GM23248 (cell line): Measurements from ENCODE around the gene PHACTR3.

ENCODE experiments used
- EZH2 ChIP-seq: fragments of 200-600 bp; sonication (generic); IDR thresholded peaks from 2 replicates; pipeline ENCODE4 v1.6.1; 2018; ENCODE audit warnings: antibody characterized with exemption, mild to moderate bottlenecking; ENCODE audit not compliant: insufficient read depth, poor library complexity, severe bottlenecking
- EZH2phosphoT487 ChIP-seq: fragments of 200-600 bp; sonication (generic); IDR thresholded peaks from 2 replicates; pipeline ENCODE4 v1.6.1; 2018; ENCODE audit warnings: antibody characterized with exemption, moderate library complexity, mild to moderate bottlenecking, low read depth; ENCODE audit not compliant: insufficient read depth

DNA sequence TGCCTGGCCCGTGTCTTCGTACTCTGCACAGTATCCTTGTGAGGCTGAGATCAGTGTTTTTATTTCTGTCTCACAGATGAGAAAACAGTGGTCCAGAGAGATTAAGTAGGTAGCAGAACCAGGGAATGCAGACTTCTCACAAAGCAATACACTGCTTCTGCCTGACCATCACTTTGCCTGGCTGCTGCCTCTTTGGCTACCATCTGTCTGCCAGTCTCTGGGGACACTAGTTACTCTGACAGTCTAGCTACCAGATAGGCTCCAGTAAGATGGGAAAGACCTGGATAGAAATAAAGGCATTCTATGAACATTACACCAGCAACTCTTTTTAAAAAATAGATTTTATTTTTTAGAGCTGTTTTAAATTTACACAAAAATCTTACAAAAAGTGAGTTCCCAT, 96.9 kb downstream of the PHACTR3 start:
- TF ChIP-seq EZH2 (no peak), EZH2phosphoT487 (no peak)
